ENCODE data around the gene SMLR1.

Gene SMLR1

DNA sequence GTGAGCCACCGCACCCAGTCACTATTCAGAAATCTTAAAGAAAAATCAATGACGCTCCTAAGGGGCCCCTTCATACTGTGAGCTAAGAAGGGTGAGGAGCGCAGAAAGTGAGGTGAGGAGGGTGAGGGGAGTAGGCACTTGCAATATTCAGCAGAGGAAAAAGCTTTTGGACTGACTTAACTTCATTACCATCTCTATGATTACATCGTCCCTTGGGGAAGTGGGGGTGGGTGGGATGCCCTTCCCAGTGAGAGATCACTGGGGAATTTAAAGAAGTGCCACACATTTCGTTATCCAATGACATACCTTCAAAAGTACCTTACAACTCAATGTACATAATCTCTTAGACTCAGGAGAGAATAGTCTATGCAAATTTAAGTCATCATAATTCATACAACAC lies 46.5 kb downstream of the SMLR1 start:
- FAIRE-seq (no peak), DNase-seq (ENCODE audit: insufficient read length, low spot score) (no peak)
- TF ChIP-seq POLR2A (IDR thresholded peaks at IDR 0.05; ENCODE audit: low read depth, low read length): no peak

DNA sequence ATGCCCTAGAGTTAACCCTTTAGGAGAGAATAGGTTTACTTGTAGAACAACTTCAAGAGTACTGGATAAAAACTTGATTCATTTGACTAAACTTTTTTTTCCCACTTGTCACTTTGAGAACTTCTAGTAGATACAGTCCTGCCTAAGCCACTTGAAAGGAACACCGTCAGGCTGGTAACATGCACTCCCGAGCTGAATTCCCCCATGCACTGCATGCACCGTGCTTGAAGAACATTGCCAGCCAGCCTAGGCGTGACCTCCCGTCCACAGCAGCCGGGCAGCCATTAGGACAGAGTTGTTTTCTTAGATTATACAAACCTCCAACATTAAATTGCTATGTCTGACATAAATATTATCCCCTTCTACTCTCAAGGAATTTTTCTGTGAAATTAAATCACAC lies 52.6 kb downstream of the SMLR1 start:
- no peak for TF ChIP-seq POLR2A (IDR thresholded peaks at IDR 0.05; ENCODE audit: low read depth, low read length)
- DNase-seq (ENCODE audit: insufficient read length, low spot score) (no peak), FAIRE-seq (no peak)

DNA sequence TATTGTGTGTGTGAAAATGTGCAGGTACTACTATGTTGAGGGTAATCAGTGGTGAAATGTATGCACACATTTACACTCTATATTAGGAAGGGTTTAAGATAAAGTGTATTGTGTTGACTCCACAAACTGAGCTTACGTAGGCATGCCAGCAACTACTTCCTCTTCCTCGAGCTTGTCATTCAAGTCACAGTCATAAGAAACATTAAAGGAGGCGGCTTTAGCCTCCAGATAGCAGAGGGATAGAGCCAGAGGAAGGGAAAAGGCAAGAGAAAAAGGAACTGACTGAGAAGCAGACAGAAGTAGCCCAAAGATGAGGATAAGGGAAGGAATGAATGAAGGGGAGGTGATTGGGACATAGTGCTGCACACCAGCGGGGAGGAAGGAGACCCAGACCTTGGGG lies 55.2 kb downstream of the SMLR1 start:
- no peak for DNase-seq (ENCODE audit: insufficient read length, low spot score)
- no peak for TF ChIP-seq POLR2A (IDR thresholded peaks at IDR 0.05; ENCODE audit: low read depth, low read length)
- FAIRE-seq: no peak

DNA sequence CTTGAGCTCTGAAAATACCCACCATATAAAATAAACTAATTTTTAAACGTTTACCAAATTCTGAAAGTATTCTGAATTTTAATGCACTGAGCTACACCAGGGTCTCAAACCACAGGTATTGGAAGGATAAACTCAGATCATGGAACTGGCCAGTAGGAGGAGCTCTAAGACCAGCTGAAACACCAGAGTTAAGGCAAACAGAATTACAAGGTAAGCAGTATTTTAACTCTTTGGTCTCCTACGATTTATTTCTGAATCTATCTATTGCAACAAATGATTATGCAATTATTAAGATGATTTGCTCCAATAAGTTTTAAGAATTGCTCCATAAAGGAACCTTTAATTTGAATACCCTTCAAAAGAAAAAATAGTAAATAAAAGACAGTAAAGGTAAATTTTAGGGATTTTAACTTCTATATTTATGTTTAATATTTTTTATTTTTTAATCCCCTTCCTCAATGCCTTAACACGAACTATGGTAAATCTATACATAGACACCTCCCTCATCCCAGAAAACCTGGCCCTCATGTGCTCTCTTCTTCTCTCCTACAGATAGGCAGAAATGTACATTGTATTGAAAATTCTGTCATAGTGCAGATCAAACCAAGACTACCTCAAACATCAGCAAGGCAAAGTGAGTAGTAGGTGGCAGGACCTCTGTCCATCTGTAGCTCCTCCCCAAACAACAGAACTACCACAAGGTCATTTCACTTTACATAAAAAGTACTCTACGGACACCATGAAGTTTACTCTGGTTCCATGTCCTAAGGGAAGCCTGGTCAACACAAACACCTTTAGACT lies 58.4 kb downstream of the SMLR1 start:
- no peak for TF ChIP-seq POLR2A (IDR thresholded peaks at IDR 0.05; ENCODE audit: low read depth, low read length)
- no peak for FAIRE-seq
- DNase-seq (ENCODE audit: insufficient read length, low spot score): peak; percentile 13
